ENCODE data around the gene PROC.

The PROC gene

GRCh38 chr2:127463155-127463991 lies 45.1 kb downstream of the PROC start:
- DNase-seq = no peak

DNA sequence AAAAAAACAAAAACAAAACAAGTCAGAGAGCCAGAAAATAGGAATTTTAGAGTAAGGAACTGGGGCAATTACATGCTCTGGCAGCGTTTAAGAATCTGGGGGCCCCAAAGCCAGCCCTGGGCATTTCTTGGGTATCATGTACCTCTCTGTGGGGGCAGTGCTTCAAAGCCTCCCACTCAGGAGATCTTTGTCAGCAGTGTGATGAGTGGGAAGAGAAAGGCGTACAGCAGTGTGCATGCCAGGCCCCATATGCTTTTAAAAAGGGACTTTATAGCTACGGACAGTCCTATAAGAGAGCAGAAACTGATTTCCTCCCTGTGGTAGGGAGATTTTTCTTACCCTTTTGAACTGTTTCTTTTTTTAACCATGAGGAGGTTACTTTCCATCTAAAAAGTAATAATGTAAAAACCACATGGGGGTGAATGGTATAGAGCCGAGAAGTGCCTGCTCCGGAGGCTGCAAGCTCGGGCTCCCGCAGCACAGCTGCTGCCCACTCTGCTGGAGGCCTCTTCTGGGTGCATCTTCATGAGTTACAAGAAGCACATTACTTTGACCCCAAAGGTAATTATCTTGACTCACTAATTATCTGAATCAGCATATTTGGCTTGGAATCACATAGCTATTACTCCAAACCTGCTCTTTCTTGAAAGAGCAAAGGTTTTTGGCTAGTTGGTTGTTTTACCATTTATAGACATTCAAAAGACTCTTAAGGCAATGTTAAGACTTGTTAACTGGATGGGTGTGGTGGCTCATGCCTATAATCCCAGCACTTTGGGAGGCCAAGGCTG lies 46.4 kb downstream of the PROC start:
- DNase-seq = no peak

DNA sequence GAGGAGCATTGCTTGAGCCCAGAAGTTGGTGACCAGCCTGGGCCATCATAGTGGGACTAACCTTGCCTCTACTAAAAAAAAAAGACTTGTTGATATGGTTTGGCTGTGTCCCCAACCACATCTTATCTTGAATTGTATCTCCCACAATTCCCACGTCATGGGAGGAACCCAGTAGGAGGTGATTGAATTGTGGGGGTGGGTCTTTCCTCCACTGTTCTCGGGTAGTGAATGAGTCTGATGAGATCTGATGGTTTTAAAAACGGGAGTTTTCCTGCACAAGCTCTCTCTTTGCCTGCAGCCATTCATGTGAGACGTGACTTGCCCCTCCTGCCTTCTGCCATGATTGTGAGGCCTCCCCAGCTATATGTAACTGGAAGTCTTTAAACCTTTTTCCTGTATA lies 47.0 kb downstream of the PROC start:
- DNase-seq = no peak

GRCh38 chr2:127469051-127469450 lies 50.8 kb downstream of the PROC start:
- DNase-seq = no peak

- no peak for DNase-seq
Measured at GRCh38 chr2:127469974-127470373, 51.7 kb downstream of the PROC start.

- no peak for DNase-seq
Measured at GRCh38 chr2:127471286-127471988, 53.2 kb downstream of the PROC start.

DNA sequence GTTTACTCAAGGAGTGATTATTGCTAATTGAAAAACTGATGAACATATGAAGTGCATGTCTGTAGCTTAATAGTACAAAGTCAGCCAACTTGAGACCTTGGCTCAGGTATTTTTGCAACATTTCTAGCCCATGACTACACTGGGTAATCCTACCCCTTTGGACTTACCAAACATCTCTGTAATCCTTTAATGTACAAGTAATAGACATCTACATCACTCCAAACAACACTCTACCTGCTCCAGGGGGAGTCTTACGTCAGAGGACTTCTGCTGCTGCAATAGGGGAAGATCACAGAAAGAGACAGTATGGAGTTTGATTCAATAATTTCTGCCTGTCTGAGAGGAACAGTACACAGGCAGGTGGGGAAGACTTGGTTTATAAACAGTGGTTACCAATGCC lies 54.0 kb downstream of the PROC start:
- DNase-seq = no peak

DNA sequence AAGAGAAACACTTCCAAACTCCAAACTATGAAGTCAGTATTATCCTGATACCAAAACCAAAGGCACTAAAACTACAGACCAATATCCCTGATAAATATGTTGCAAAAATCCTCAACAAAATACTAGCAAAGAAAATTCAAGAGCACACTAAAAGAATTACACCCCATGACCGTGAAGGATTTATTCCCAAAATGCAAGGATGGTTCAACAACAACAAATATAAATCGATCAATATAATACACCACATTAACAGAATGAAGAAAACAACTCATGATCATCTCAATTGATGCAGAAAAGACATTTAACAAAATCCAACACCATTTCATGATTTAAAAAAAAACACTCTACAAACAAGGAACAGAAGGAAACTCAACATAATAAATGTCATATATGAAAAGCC lies 57.6 kb downstream of the PROC start:
- DNase-seq = no peak

Data from NCI-H1694 (cell line).